ELF-1 (cell line): Measurements from ENCODE around the gene RPL27A.
A peak's percentile ranks its signal among the peaks of the same experiment; 100 is the strongest.

Experiments
- DNase-seq: peaks from one replicate; pipeline ENCODE4 v3.0.0-alpha.2; 2016; ENCODE audit warnings: low read depth, low spot score

Gene RPL27A

GRCh38 chr11:8674859-8675258 lies 7.7 kb upstream of the RPL27A start:
- no peak for DNase-seq

- no peak for DNase-seq
These were observed 6.1 kb upstream of the RPL27A start for GRCh38 chr11:8676458-8676857.

- no peak for DNase-seq
These were observed 3.6 kb upstream of the RPL27A start for GRCh38 chr11:8679006-8679405.

GRCh38 chr11:8681837-8682302 lies 722 bp upstream of the RPL27A start:
- DNase-seq, result no peak

GRCh38 chr11:8683115-8683807 lies 669 bp downstream of the RPL27A start:
- DNase-seq, result no peak

- DNase-seq, result no peak
These were observed 2.2 kb downstream of the RPL27A start for GRCh38 chr11:8684600-8685290.

GRCh38 chr11:8685306-8685705 lies 2.7 kb downstream of the RPL27A start:
- DNase-seq, result no peak

- no peak for DNase-seq
These were observed 3.2 kb downstream of the RPL27A start for GRCh38 chr11:8685820-8686219.

- no peak for DNase-seq
These were observed 3.7 kb downstream of the RPL27A start for GRCh38 chr11:8686325-8686724.

GRCh38 chr11:8688414-8689362 lies 6.1 kb downstream of the RPL27A start:
- DNase-seq, result peak; percentile 98

- DNase-seq, result no peak
These were observed 7.2 kb downstream of the RPL27A start for GRCh38 chr11:8689726-8690255.

GRCh38 chr11:8690374-8691342 lies 8.1 kb downstream of the RPL27A start:
- DNase-seq, result no peak

GRCh38 chr11:8691601-8692000 lies 9.0 kb downstream of the RPL27A start:
- DNase-seq, result no peak

GRCh38 chr11:8692417-8692816 lies 9.8 kb downstream of the RPL27A start:
- no peak for DNase-seq

GRCh38 chr11:8693010-8693551 lies 10.5 kb downstream of the RPL27A start:
- DNase-seq, result no peak

GRCh38 chr11:8693555-8693954 lies 11.0 kb downstream of the RPL27A start:
- no peak for DNase-seq

- DNase-seq, result no peak
These were observed 11.5 kb downstream of the RPL27A start for GRCh38 chr11:8694137-8694536.

GRCh38 chr11:8697054-8697453 lies 14.5 kb downstream of the RPL27A start:
- no peak for DNase-seq

- no peak for DNase-seq
These were observed 15.8 kb downstream of the RPL27A start for GRCh38 chr11:8698379-8698851.

- DNase-seq, result peak; percentile 48
These were observed 16.4 kb downstream of the RPL27A start for GRCh38 chr11:8698917-8699441.
